IPS DF 6.9 (cell line): ENCODE data around the gene CDCA4.

Experiments
- DNase-seq: peaks from one replicate; pipeline ENCODE4 v3.0.0-alpha.2; 2013; ENCODE audit warnings: low read depth, low spot score
- H3K27ac ChIP-seq: one replicate; pipeline ENCODE4 v1.5.1; 2013; ENCODE audit warnings: low read length, control low read depth
- H3K27me3 ChIP-seq: 2 replicates; pipeline ENCODE4 v1.6.1; 2013; ENCODE audit warnings: mild to moderate bottlenecking, low read length; ENCODE audit not compliant: control insufficient read depth, insufficient read depth
- H3K36me3 ChIP-seq: 2 replicates; pipeline ENCODE4 v1.6.1; 2013; ENCODE audit warnings: low read length; ENCODE audit not compliant: control insufficient read depth, insufficient read depth
- H3K4me1 ChIP-seq: 2 replicates; pipeline ENCODE4 v1.6.1; 2013; ENCODE audit warnings: low read length; ENCODE audit not compliant: control insufficient read depth, insufficient read depth
- H3K4me3 ChIP-seq: 2 replicates; pipeline ENCODE4 v1.5.1; 2013; ENCODE audit warnings: mild to moderate bottlenecking, low read length
- H3K9me3 ChIP-seq: 2 replicates; pipeline ENCODE4 v1.6.1; 2013; ENCODE audit warnings: low read length, inconsistent platforms; ENCODE audit not compliant: control insufficient read depth, insufficient read depth
- WGBS: extraction: QIAGEN DNeasy Blood & Tissue Kit; methylation state at CpG from one replicate; pipeline ENCODE4 v1.1.7; 2013; ENCODE audit warnings: mixed read lengths, missing lambda C conversion rate; ENCODE audit not compliant: insufficient read length, insufficient coverage; 5-methylcytosine and 5-hydroxymethylcytosine counted together

The CDCA4 gene

GRCh38 chr14:104986487-104987164, 34.3 kb downstream of the CDCA4 start:
- Histone ChIP-seq H3K27ac (no peak overlapping the region), H3K4me3 (no peak overlapping the region), H3K36me3 (no peaks in the 10 kb centered on the region; the same call in 1 of the 2 replicates), H3K27me3 (no peaks in the 10 kb centered on the region), H3K4me1 (no peaks in the 10 kb centered on the region; the same call in 1 of the 2 replicates), H3K9me3 (no peaks in the 10 kb centered on the region)
- no CpG with 5 or more reads among the region's 19 CpGs for WGBS
- no peak for DNase-seq

GRCh38 chr14:104985675-104986486, 35.0 kb downstream of the CDCA4 start, which contains the start of gene CLBA1:
CLBA1 (plus strand) TSS chr14:104985788; CDS start chr14:104986432, 644 bp downstream.
- peak; percentile 54 for DNase-seq
- Histone ChIP-seq H3K36me3 (no peaks in the 10 kb centered on the region; the same call in 1 of the 2 replicates), H3K4me3 (peak within 1 kb of the TSS; percentile 46; the same call in 1 of the 2 replicates), H3K27ac (no peak within 1 kb of the TSS), H3K4me1 (no peaks in the 10 kb centered on the region; the same call in 1 of the 2 replicates), H3K9me3 (no peaks in the 10 kb centered on the region), H3K27me3 (no peaks in the 10 kb centered on the region)
- no CpG with 5 or more reads among the region's 77 CpGs for WGBS

GRCh38 chr14:104984056-104984894, 36.6 kb downstream of the CDCA4 start:
- Histone ChIP-seq H3K4me3 (no peak overlapping the region), H3K9me3 (no peaks in the 10 kb centered on the region), H3K27ac (no peak overlapping the region), H3K36me3 (no peaks in the 10 kb centered on the region; the same call in 1 of the 2 replicates), H3K27me3 (peaks cover 4% of the 10 kb centered on the region; the same call in 1 of the 2 replicates), H3K4me1 (no peaks in the 10 kb centered on the region; the same call in 1 of the 2 replicates)
- DNase-seq = no peak
- no CpG with 5 or more reads among the region's 15 CpGs for WGBS

GRCh38 chr14:104983231-104983721, 37.6 kb downstream of the CDCA4 start:
- H3K27ac ChIP-seq = no peak overlapping the region

GRCh38 chr14:104982548-104983230, 38.2 kb downstream of the CDCA4 start:
- H3K27ac ChIP-seq = no peak overlapping the region
- WGBS = no CpG with 5 or more reads among the region's 10 CpGs
- H3K27me3 ChIP-seq = peaks cover 10% of the 10 kb centered on the region; the same call in 1 of the 2 replicates
- no peak for DNase-seq
- no peaks in the 10 kb centered on the region; the same call in 1 of the 2 replicates for H3K4me1 ChIP-seq
- H3K36me3 ChIP-seq = no peaks in the 10 kb centered on the region; the same call in 1 of the 2 replicates
- H3K4me3 ChIP-seq = no peak overlapping the region
- no peaks in the 10 kb centered on the region for H3K9me3 ChIP-seq

More at GRCh38 chr14:104983231-104983721, 37.6 kb downstream of the CDCA4 start:
- peaks cover 9% of the 10 kb centered on the region; the same call in 1 of the 2 replicates for H3K27me3 ChIP-seq
- H3K4me1 ChIP-seq = no peaks in the 10 kb centered on the region; the same call in 1 of the 2 replicates
- no peak overlapping the region for H3K4me3 ChIP-seq
- no CpG with 5 or more reads among the region's 12 CpGs for WGBS
- H3K36me3 ChIP-seq = no peaks in the 10 kb centered on the region; the same call in 1 of the 2 replicates
- no peak for DNase-seq
- H3K9me3 ChIP-seq = no peaks in the 10 kb centered on the region

- Histone ChIP-seq H3K4me3 (no peak overlapping the region), H3K36me3 (no peaks in the 10 kb centered on the region; the same call in 1 of the 2 replicates), H3K27me3 (peaks cover 15% of the 10 kb centered on the region; the same call in 1 of the 2 replicates), H3K9me3 (no peaks in the 10 kb centered on the region), H3K4me1 (no peaks in the 10 kb centered on the region; the same call in 1 of the 2 replicates), H3K27ac (no peak overlapping the region)
- WGBS = no CpG with 5 or more reads among the region's 17 CpGs
- DNase-seq = no peak
These were observed 39.0 kb downstream of the CDCA4 start for GRCh38 chr14:104981699-104982541.

- no peak for DNase-seq
- H3K27ac ChIP-seq = no peak overlapping the region
- H3K9me3 ChIP-seq = no peaks in the 10 kb centered on the region
- H3K27me3 ChIP-seq = peaks cover 16% of the 10 kb centered on the region; the same call in 1 of the 2 replicates
- no peaks in the 10 kb centered on the region; the same call in 1 of the 2 replicates for H3K36me3 ChIP-seq
- no peaks in the 10 kb centered on the region; the same call in 1 of the 2 replicates for H3K4me1 ChIP-seq
- WGBS = no CpG with 5 or more reads among the region's 22 CpGs
- H3K4me3 ChIP-seq = no peak overlapping the region
These were observed 40.0 kb downstream of the CDCA4 start for GRCh38 chr14:104980611-104981531.
